HepG2 (cell line): ENCODE results near the gene NFX1. TPM values are rescaled to one million over a fixed set of nuclear protein-coding genes. Genes with fewer than 3 reads are reported as not detected.

Experiments
- ATAC-seq: fragments of 200-7000 bp; cut with Tn5 transposase; 3 replicates; pipeline ENCODE4 v1.9.1; 2020; ENCODE audit warnings: mild to moderate bottlenecking, moderate library complexity
- BruUV-seq: library from RNA; stranded (reverse); fragments of 400-500 nt; replicated peaks from 2 replicates; lab custom pipeline; 2021; lab: Mats Ljungman, UMichigan
- CTCF ChIA-PET: fragments of 300-600 bp; formaldehyde crosslinking; extraction: SDS; loops from one replicate; lab custom pipeline; 2021; ENCODE audit warnings: low total read pairs, inconsistent platforms, low intra/inter-chr PET ratio; lab: Yijun Ruan, JAX
- POLR2A ChIA-PET: fragments of 350-600 bp; sonication (Branson Sonifier 250); formaldehyde crosslinking; loops from one replicate; lab custom pipeline; 2020; ENCODE audit warnings: antibody characterized with exemption, inconsistent platforms; lab: Yijun Ruan, JAX
- DNase-seq: peaks from one replicate; pipeline ENCODE4 v3.0.0-alpha.2; 2015; ENCODE audit warnings: low spot score
- FAIRE-seq: peaks from 3 replicates; lab custom pipeline; 2011; peaks lifted over from hg19 to GRCh38; lab: Jason Lieb, UNC
- H2AFZ ChIP-seq: one replicate; pipeline ENCODE4 v1.6.1; 2011; ENCODE audit warnings: low read length, inconsistent platforms
- H3K27ac ChIP-seq: fragments of 300-600 bp; 3 replicates; pipeline ENCODE4 v1.8.0; 2011; ENCODE audit warnings: mixed run types, mild to moderate bottlenecking, mixed read lengths, low read length, inconsistent platforms; ENCODE audit not compliant: insufficient read depth; ENCODE audit errors: extremely low read length
- H3K27me3 ChIP-seq, 2 experiments: fragments of 200-600 bp in 1 of 2; 2 replicates in 1 of 2; 3 replicates in 1 of 2; pipeline versions ENCODE4 v1.6.0 to v1.8.0; 2011; ENCODE audit warnings: low read length in 2 of 2, mild to moderate bottlenecking in 2 of 2, moderate library complexity in 2 of 2, inconsistent platforms in 1 of 2; ENCODE audit not compliant: insufficient read depth in 2 of 2, control insufficient read depth in 1 of 2
- H3K36me3 ChIP-seq, 2 experiments: fragments of 200-600 bp in 1 of 2; replicated peaks in 1 of 2; 2 replicates in 1 of 2; 3 replicates in 1 of 2; pipeline versions ENCODE4 v1.5.1 to v1.8.0; 2011; ENCODE audit warnings: low read length in 2 of 2, inconsistent platforms in 1 of 2; ENCODE audit not compliant: insufficient read depth in 2 of 2, control insufficient read depth in 1 of 2
- H3K4me1 ChIP-seq: 2 replicates; pipeline ENCODE4 v1.5.1; 2012; ENCODE audit warnings: low read length, inconsistent platforms; ENCODE audit not compliant: insufficient read depth
- H3K4me2 ChIP-seq: 2 replicates; pipeline ENCODE4 v1.6.0; 2011; ENCODE audit warnings: low read depth, low read length, inconsistent platforms
- H3K4me3 ChIP-seq, 3 experiments: fragments of 200-600 bp in 1 of 3; sonication (generic), shearing (Covaris generic) in 1 of 3; replicated peaks in 1 of 3; 2 replicates each; pipeline ENCODE4 v1.5.1; 2011 to 2016; ENCODE audit warnings: low read length in 3 of 3, inconsistent platforms in 2 of 3, low read depth in 2 of 3, mild to moderate bottlenecking in 2 of 3, control low read depth in 1 of 3, mixed read lengths in 1 of 3; ENCODE audit not compliant: insufficient read depth in 1 of 3
- H3K79me2 ChIP-seq: one replicate; pipeline ENCODE4 v1.6.1; 2011; ENCODE audit warnings: low read length, inconsistent platforms; ENCODE audit not compliant: insufficient read depth
- H3K9ac ChIP-seq: 2 replicates; pipeline ENCODE4 v1.6.0; 2011; ENCODE audit warnings: mild to moderate bottlenecking, low read depth, low read length, inconsistent platforms; ENCODE audit not compliant: insufficient read depth
- H3K9me3 ChIP-seq: 2 replicates; pipeline ENCODE4 v1.5.1; 2012; ENCODE audit warnings: mild to moderate bottlenecking, low read length
- H4K20me1 ChIP-seq: 2 replicates; pipeline ENCODE4 v1.6.0; 2011; ENCODE audit warnings: inconsistent platforms, mild to moderate bottlenecking, low read length, moderate library complexity; ENCODE audit not compliant: insufficient read depth
- ATF5 ChIP-seq: sonication (generic); formaldehyde crosslinking; IDR thresholded peaks from 2 replicates; pipeline ENCODE4 v1.4.0; 2020; ENCODE audit warnings: mild to moderate bottlenecking, low read depth, missing genetic modification reagents
- HNRNPUL1 ChIP-seq: fragments of 200-400 bp; formaldehyde crosslinking; IDR thresholded peaks from 2 replicates; pipeline ENCODE4 v1.6.1; 2017; ENCODE audit warnings: low read depth, mild to moderate bottlenecking, low read length, moderate library complexity
- TRAFD1 ChIP-seq: sonication (generic); formaldehyde crosslinking; IDR thresholded peaks from 2 replicates; pipeline ENCODE4 v1.5.1; 2020; ENCODE audit warnings: missing genetic modification reagents, mild to moderate bottlenecking, borderline replicate concordance
- TSC22D2 ChIP-seq: sonication (generic); formaldehyde crosslinking; IDR thresholded peaks from 2 replicates; pipeline ENCODE4 v1.5.1; 2020; ENCODE audit warnings: missing genetic modification reagents, mild to moderate bottlenecking, borderline replicate concordance
- ZBED4 ChIP-seq: sonication (generic); formaldehyde crosslinking; IDR thresholded peaks from 2 replicates; pipeline ENCODE4 v1.4.0; 2020; ENCODE audit warnings: missing genetic modification reagents, borderline replicate concordance
- ZBTB44 ChIP-seq: sonication (generic); formaldehyde crosslinking; IDR thresholded peaks from 2 replicates; pipeline ENCODE4 v1.4.0; 2020; ENCODE audit warnings: missing genetic modification reagents
- ZKSCAN8 ChIP-seq: IDR thresholded peaks from 2 replicates; pipeline ENCODE4 v1.6.1; 2016; ENCODE audit warnings: borderline replicate concordance, missing genetic modification reagents, missing compliant biosample characterization
- ZNF788 ChIP-seq: sonication (generic); formaldehyde crosslinking; IDR thresholded peaks from 2 replicates; pipeline ENCODE4 v1.5.0; 2020; ENCODE audit warnings: mild to moderate bottlenecking, missing genetic modification reagents, borderline replicate concordance
- WGBS: methylation state at CpG from one replicate; pipeline ENCODE4 v1.1.6; 2017; ENCODE audit warnings: low lambda C conversion rate; 5-methylcytosine and 5-hydroxymethylcytosine counted together
- in situ Hi-C: cut with HindIII; loops from 2 replicates; pipeline ENCODE4 v1.10.0; 2017; ENCODE audit warnings: low pct_unique_long_range_greater_than_20kb; ENCODE audit not compliant: extremely low pct_ligation_motif_present
- intact Hi-C: fragments of 100-400 bp; cut with micrococcal nuclease; formaldehyde crosslinking; loops from one replicate; pipeline ENCODE4 v1.10.0; 2022; ENCODE audit not compliant: unreplicated experiment
- polyA plus RNA-seq, 8 experiments: library from polyadenylated mRNA; depleted of rRNA in 3 of 8; stranded (reverse) in 7 of 8; unstranded in 1 of 8; fragments of >200 nt; fragmentation: Illumina TruSeq in 4 of 8; extraction: Trizol in 4 of 8; gene quantifications; 2 replicates each; pipeline versions ENCODE4 v1.2.1 to v1.2.3, GENCODE V29; 2011 to 2016; ENCODE audit warnings: low read depth in 4 of 8, missing spikeins in 1 of 8, mixed read lengths in 1 of 8; ENCODE audit not compliant: insufficient read depth in 1 of 8
- total RNA-seq, 5 experiments: library from RNA; depleted of rRNA; stranded (reverse); fragments of >200 nt; fragmentation: Illumina TruSeq; extraction: Trizol; gene quantifications; 2 replicates each; pipeline ENCODE4 v1.2.3, GENCODE V29; 2016; ENCODE audit warnings: low read depth in 1 of 5

NFX1 gene
- total and polyA plus RNA-seq, 2 of the 13 experiments (the other 11 are each of a cell fraction or from before 2014, with no cell fraction given) = 23.9 to 27.5 TPM

GRCh38 chr9:33366979-33367480 lies 76.7 kb downstream of the NFX1 start:
- DNase-seq = no peak
- H3K9ac ChIP-seq = no peak overlapping the region
- H3K4me1 ChIP-seq = no peaks in the 10 kb centered on the region
- intact Hi-C loops (no loop called here), in situ Hi-C loops (loop anchor here (10.0 kb wide), 1 partner anchor 62 kb away; no protein-coding TSS in a partner anchor)
- no peak for FAIRE-seq
- TF ChIP-seq TSC22D2 (CRISPR knock-in tag) (no peak), ZBTB44 (CRISPR knock-in tag) (no peak), ATF5 (no peak)
- no peak overlapping the region for H3K4me3 ChIP-seq
- no peak overlapping the region for H2AFZ ChIP-seq
- POLR2A ChIA-PET = no interaction called here
- H3K79me2 ChIP-seq = no peaks in the 10 kb centered on the region
- ATAC-seq = no peak
- H3K4me2 ChIP-seq = no peak overlapping the region
- H3K9me3 ChIP-seq = no peaks in the 10 kb centered on the region
- 90% methylated on average over 2 of the region's 2 CpGs for WGBS
- H3K36me3 ChIP-seq = peaks cover 15 to 45% of the 10 kb centered on the region in 2 experiments
- H3K27ac ChIP-seq = no peak overlapping the region
- no TSS peak for BruUV-seq
- H4K20me1 ChIP-seq = no peaks in the 10 kb centered on the region
- H3K27me3 ChIP-seq = no peaks in the 10 kb centered on the region
- CTCF ChIA-PET = no interaction called here

- ChIA-PET POLR2A (no interaction called here), CTCF (no interaction called here)
- Histone ChIP-seq H3K27me3 (no peaks in the 10 kb centered on the region), H3K4me2 (no peak overlapping the region), H3K27ac (no peak overlapping the region), H3K4me1 (peaks cover 28% of the 10 kb centered on the region), H4K20me1 (no peaks in the 10 kb centered on the region), H3K9me3 (no peaks in the 10 kb centered on the region), H3K4me3 (no peak overlapping the region), H2AFZ (no peak overlapping the region), H3K36me3 (peaks cover 3 to 18% of the 10 kb centered on the region in 2 experiments)
- in situ Hi-C loops (loop anchor here (10.0 kb wide), 1 partner anchor 92 kb away; no protein-coding TSS in a partner anchor), intact Hi-C loops (no loop called here)
- 90% methylated on average over 3 of the region's 4 CpGs for WGBS
- ATAC-seq = no peak
- no peak for FAIRE-seq
- TF ChIP-seq ZKSCAN8 (no peak), ZNF788 (CRISPR knock-in tag) (no peak), HNRNPUL1 (no peak), ZBED4 (no peak), TRAFD1 (CRISPR knock-in tag) (no peak)
- TF ChIP-seq, all 625 proteins: peak for 0
- no peak for DNase-seq
- H3K79me2 ChIP-seq = no peaks in the 10 kb centered on the region
- no peak overlapping the region for H3K9ac ChIP-seq
- no TSS peak for BruUV-seq
Observed at GRCh38 chr9:33372900-33373299, 82.6 kb downstream of the NFX1 start.
